SH-SY5Y (cell line): Measurements from ENCODE around the gene TRIB2.

Source experiments
- GATA2 ChIP-seq: IDR thresholded peaks from 2 replicates; pipeline ENCODE4 v1.6.1; 2011; ENCODE audit warnings: mild to moderate bottlenecking, low read depth, low read length
- GATA3 ChIP-seq: IDR thresholded peaks from 2 replicates; pipeline ENCODE4 v1.6.1; 2011; ENCODE audit warnings: low read depth, mild to moderate bottlenecking, low read length, moderate library complexity

TRIB2 gene

GRCh38 chr2:12685956-12686355, 30.8 kb upstream of the TRIB2 start:
- TF ChIP-seq GATA3 (no peak), GATA2 (no peak)

- TF ChIP-seq GATA2: no peak
- TF ChIP-seq GATA3: no peak
These were observed 29.9 kb upstream of the TRIB2 start for GRCh38 chr2:12686708-12687283.

- TF ChIP-seq GATA3 (no peak), GATA2 (no peak)
These were observed 28.6 kb upstream of the TRIB2 start for GRCh38 chr2:12688091-12688490.

- no peak for TF ChIP-seq GATA3
- no peak for TF ChIP-seq GATA2
These were observed 27.8 kb upstream of the TRIB2 start for GRCh38 chr2:12688893-12689292.

GRCh38 chr2:12693509-12693908, 23.2 kb upstream of the TRIB2 start:
- no peak for TF ChIP-seq GATA3
- TF ChIP-seq GATA2: no peak

GRCh38 chr2:12694990-12695774, 21.6 kb upstream of the TRIB2 start:
- TF ChIP-seq GATA2: no peak
- TF ChIP-seq GATA3: no peak

- TF ChIP-seq GATA2 (no peak), GATA3 (no peak)
These were observed 19.1 kb upstream of the TRIB2 start for GRCh38 chr2:12697617-12698016.

- no peak for TF ChIP-seq GATA2
- TF ChIP-seq GATA3: no peak
These were observed 15.7 kb upstream of the TRIB2 start for GRCh38 chr2:12700989-12701388.

- TF ChIP-seq GATA2 (no peak), GATA3 (no peak)
These were observed 15.0 kb upstream of the TRIB2 start for GRCh38 chr2:12701786-12702167.

- TF ChIP-seq GATA3: no peak
- no peak for TF ChIP-seq GATA2
These were observed 14.3 kb upstream of the TRIB2 start for GRCh38 chr2:12702168-12703121.

GRCh38 chr2:12704378-12704777, 12.4 kb upstream of the TRIB2 start:
- TF ChIP-seq GATA2 (no peak), GATA3 (no peak)

- TF ChIP-seq GATA3 (no peak), GATA2 (no peak)
These were observed 11.5 kb upstream of the TRIB2 start for GRCh38 chr2:12705230-12705629.

- TF ChIP-seq GATA3: no peak
- TF ChIP-seq GATA2: no peak
These were observed 11.0 kb upstream of the TRIB2 start for GRCh38 chr2:12705742-12706141.

- TF ChIP-seq GATA3 (no peak), GATA2 (no peak)
These were observed 8.1 kb upstream of the TRIB2 start for GRCh38 chr2:12708508-12709206.

- TF ChIP-seq GATA2 (no peak), GATA3 (no peak)
These were observed 7.6 kb upstream of the TRIB2 start for GRCh38 chr2:12709207-12709522.
